Panc1 (cell line): Measurements from ENCODE around the gene SPATS2L. TPM values are rescaled to one million over a fixed set of nuclear protein-coding genes. Genes with fewer than 3 reads are reported as not detected.
A peak's percentile ranks its signal among the peaks of the same experiment; 100 is the strongest.

ENCODE experiments used
- ATAC-seq: fragments of 200-7000 bp; cut with Tn5 transposase; 2 replicates; pipeline ENCODE4 v1.9.1; 2020; ENCODE audit warnings: mild to moderate bottlenecking, moderate library complexity
- BruUV-seq: library from RNA; stranded (reverse); fragments of 400-500 nt; replicated peaks from 2 replicates; lab custom pipeline; 2021; lab: Mats Ljungman, UMichigan
- CTCF ChIA-PET: fragments of 300-600 bp; sonication (Branson Sonifier 250); formaldehyde crosslinking; loops from one replicate; lab custom pipeline; 2022; ENCODE audit warnings: antibody characterized with exemption; lab: Charles Lee
- POLR2A ChIA-PET: fragments of 300-600 bp; sonication (Branson Sonifier 250); formaldehyde crosslinking; loops from one replicate; lab custom pipeline; 2022; ENCODE audit warnings: antibody characterized with exemption; lab: Charles Lee
- DNase-seq: peaks from one replicate; pipeline ENCODE4 v3.0.0-alpha.2; 2010; ENCODE audit warnings: low read depth, low spot score
- H3K27ac ChIP-seq: 2 replicates; pipeline ENCODE4 v1.5.1; 2011; ENCODE audit warnings: mild to moderate bottlenecking, low read length, inconsistent platforms
- H3K27me3 ChIP-seq: fragments of 200-500 bp; sonication (Bioruptor generic); 2 replicates; pipeline ENCODE4 v1.6.0; 2014; ENCODE audit warnings: low read length, inconsistent platforms; ENCODE audit not compliant: control insufficient read depth, insufficient read depth
- H3K36me3 ChIP-seq: fragments of 200-500 bp; sonication (Bioruptor generic); 2 replicates; pipeline ENCODE4 v1.5.1; 2014; ENCODE audit warnings: inconsistent platforms, mild to moderate bottlenecking, low read length, moderate library complexity; ENCODE audit not compliant: control insufficient read depth, insufficient read depth
- H3K4me1 ChIP-seq: 2 replicates; pipeline ENCODE4 v1.5.1; 2011; ENCODE audit warnings: inconsistent platforms, mild to moderate bottlenecking, low read length, moderate library complexity; ENCODE audit not compliant: control insufficient read depth, insufficient read depth
- H3K4me3 ChIP-seq, 2 experiments: 2 replicates each; pipeline ENCODE4 v1.5.1; 2011 to 2012; ENCODE audit warnings: low read depth in 2 of 2, low read length in 2 of 2, mild to moderate bottlenecking in 2 of 2, inconsistent platforms in 1 of 2, moderate library complexity in 1 of 2
- H3K9me3 ChIP-seq: fragments of 200-500 bp; sonication (Bioruptor generic); 2 replicates; pipeline ENCODE4 v1.5.1; 2014; ENCODE audit warnings: low read depth, mild to moderate bottlenecking, inconsistent platforms, low read length, moderate library complexity; ENCODE audit not compliant: control insufficient read depth, insufficient read depth
- CTCF ChIP-seq: fragments of 450-650 bp; IDR thresholded peaks from 2 replicates; pipeline ENCODE4 v1.5.1; 2017; ENCODE audit warnings: mild to moderate bottlenecking
- POLR2AphosphoS5 ChIP-seq: IDR thresholded peaks from 2 replicates; pipeline ENCODE4 v1.6.1; 2012; ENCODE audit warnings: mild to moderate bottlenecking, low read depth, low read length, moderate library complexity
- SIN3A ChIP-seq: IDR thresholded peaks from 2 replicates; pipeline ENCODE4 v1.6.1; 2012; ENCODE audit warnings: low read depth, mild to moderate bottlenecking, low read length, moderate library complexity, borderline replicate concordance; ENCODE audit not compliant: insufficient read depth
- TCF7L2 ChIP-seq: IDR thresholded peaks from 2 replicates; pipeline ENCODE4 v1.6.1; 2011; ENCODE audit warnings: mild to moderate bottlenecking, low read depth, low read length, inconsistent platforms
- in situ Hi-C: cut with HindIII; loops from 2 replicates; pipeline ENCODE4 v1.10.0; 2016; ENCODE audit warnings: low sequenced_read_pairs, low pct_unique_long_range_greater_than_20kb
- intact Hi-C: fragments of 100-400 bp; cut with micrococcal nuclease; formaldehyde crosslinking; loops from one replicate; pipeline ENCODE4 v1.10.0; 2022; ENCODE audit not compliant: unreplicated experiment
- total RNA-seq: library from RNA; stranded (reverse); gene quantifications from one replicate; pipeline ENCODE4 v1.2.1, GENCODE V29; 2021; ENCODE audit not compliant: unreplicated experiment
- TF ChIP-seq, protein P1 (sequence below), 2 experiments: IDR thresholded peaks; 2 replicates each; pipeline ENCODE4 v1.6.1; 2011 to 2012; ENCODE audit warnings: low read depth in 2 of 2, control low read depth in 1 of 2, low read length in 1 of 2, mild to moderate bottlenecking in 1 of 2, moderate library complexity in 1 of 2; ENCODE audit not compliant: insufficient read depth in 1 of 2

Gene SPATS2L
- total RNA-seq, 1 experiment from 2014 or later: 282 TPM

DNA sequence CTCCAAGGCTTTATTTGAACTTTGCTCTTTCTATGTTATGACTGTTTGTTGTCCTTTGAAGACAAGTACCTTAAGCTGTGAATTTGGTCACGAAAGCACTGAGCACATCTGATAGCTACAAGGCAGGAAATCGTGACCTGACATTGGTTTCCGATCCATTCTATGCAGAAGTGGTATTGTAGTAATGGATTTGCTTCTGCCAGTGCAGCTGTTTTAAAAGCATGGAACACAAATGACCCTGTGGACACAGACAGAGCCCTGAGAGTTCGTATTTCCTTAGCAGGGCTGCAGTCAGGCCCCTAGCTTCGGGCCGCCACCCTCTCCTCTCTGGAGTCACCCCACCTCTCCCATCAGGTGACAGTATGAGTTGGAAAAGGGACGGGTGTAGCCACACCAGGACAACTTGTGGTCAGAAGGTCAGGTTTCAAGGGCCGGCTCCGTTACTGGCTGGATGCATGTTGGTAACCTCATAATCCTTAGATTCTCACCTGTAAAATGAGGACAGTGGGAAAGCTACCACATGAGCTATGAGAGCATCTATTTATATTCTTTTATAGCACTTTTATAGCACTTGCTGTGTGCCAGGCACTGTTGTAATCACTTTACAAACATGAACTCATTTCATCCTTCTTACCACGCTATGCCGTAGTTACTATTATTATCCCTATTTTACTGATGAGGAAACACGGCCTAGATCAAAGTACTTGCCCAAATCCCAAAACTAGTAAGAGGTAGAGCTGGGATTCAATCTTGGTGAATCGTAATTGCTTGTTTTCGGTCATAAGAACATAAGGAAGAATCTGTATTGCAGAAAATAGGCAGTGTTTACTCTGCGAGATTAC lies 70.2 kb downstream of the SPATS2L start:
- ChIA-PET CTCF (no interaction called here), POLR2A (no interaction called here)
- Histone ChIP-seq H3K27me3 (no peaks in the 10 kb centered on the region), H3K4me3 (peak overlapping the region in 1 of 2 experiments; percentile 65; a peak in 2 of 4 replicates), H3K4me1 (peaks cover 91% of the 10 kb centered on the region), H3K27ac (peak overlapping the region; percentile 100), H3K36me3 (no peaks in the 10 kb centered on the region; the same call in 1 of the 2 replicates), H3K9me3 (no peaks in the 10 kb centered on the region)
- in situ Hi-C loops (no loop called here), intact Hi-C loops (loop anchor here (5.0 kb wide), 1 partner anchor 69 kb away; the partner anchor contains the start of gene SPATS2L)
- TF ChIP-seq TCF7L2 (peak; percentile 70; the same call in 1 of the 2 replicates), CTCF (no peak), POLR2AphosphoS5 (no peak), SIN3A (no peak)
- TF ChIP-seq, protein P1, sequence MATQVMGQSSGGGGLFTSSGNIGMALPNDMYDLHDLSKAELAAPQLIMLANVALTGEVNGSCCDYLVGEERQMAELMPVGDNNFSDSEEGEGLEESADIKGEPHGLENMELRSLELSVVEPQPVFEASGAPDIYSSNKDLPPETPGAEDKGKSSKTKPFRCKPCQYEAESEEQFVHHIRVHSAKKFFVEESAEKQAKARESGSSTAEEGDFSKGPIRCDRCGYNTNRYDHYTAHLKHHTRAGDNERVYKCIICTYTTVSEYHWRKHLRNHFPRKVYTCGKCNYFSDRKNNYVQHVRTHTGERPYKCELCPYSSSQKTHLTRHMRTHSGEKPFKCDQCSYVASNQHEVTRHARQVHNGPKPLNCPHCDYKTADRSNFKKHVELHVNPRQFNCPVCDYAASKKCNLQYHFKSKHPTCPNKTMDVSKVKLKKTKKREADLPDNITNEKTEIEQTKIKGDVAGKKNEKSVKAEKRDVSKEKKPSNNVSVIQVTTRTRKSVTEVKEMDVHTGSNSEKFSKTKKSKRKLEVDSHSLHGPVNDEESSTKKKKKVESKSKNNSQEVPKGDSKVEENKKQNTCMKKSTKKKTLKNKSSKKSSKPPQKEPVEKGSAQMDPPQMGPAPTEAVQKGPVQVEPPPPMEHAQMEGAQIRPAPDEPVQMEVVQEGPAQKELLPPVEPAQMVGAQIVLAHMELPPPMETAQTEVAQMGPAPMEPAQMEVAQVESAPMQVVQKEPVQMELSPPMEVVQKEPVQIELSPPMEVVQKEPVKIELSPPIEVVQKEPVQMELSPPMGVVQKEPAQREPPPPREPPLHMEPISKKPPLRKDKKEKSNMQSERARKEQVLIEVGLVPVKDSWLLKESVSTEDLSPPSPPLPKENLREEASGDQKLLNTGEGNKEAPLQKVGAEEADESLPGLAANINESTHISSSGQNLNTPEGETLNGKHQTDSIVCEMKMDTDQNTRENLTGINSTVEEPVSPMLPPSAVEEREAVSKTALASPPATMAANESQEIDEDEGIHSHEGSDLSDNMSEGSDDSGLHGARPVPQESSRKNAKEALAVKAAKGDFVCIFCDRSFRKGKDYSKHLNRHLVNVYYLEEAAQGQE (IDR thresholded peaks at IDR 0.05; ENCODE audit: insufficient read depth in 1 of 2, low read depth in 2 of 2, low read length in 1 of 2): no peak
- BruUV-seq: no TSS peak
- peak; percentile 77 for DNase-seq
- ATAC-seq: peak; percentile 40

- POLR2A ChIA-PET: no interaction called here
- CTCF ChIA-PET: interaction anchor here (1.3 kb wide), 1 partner anchor 103 kb away, joined by 3 read pairs; no protein-coding TSS in a partner anchor
- DNase-seq (no peak), ATAC-seq (peak; percentile 54)
- peak overlapping the region; percentile 40 to 65 for H3K4me3 ChIP-seq
- intact Hi-C loops (loop anchor here (5.0 kb wide), 1 partner anchor 70 kb away; the partner anchor contains the start of gene SPATS2L), in situ Hi-C loops (no loop called here)
- H3K36me3 ChIP-seq: no peaks in the 10 kb centered on the region; the same call in 1 of the 2 replicates
- H3K9me3 ChIP-seq: no peaks in the 10 kb centered on the region
- H3K27ac ChIP-seq: peak overlapping the region; percentile 100
- no TSS peak for BruUV-seq
- TF ChIP-seq, protein P1 (IDR thresholded peaks at IDR 0.05; ENCODE audit: insufficient read depth in 1 of 2, low read depth in 2 of 2, low read length in 1 of 2): no peak
- TF ChIP-seq POLR2AphosphoS5 (peak; percentile 65), CTCF (no peak), TCF7L2 (no peak), SIN3A (no peak)
- H3K27me3 ChIP-seq: no peaks in the 10 kb centered on the region
- peaks cover 91% of the 10 kb centered on the region for H3K4me1 ChIP-seq
Observed at GRCh38 chr2:200377355-200378336, 71.2 kb downstream of the SPATS2L start.
